T47D (cell line): ENCODE results near the gene SUPT20H.
A peak's percentile ranks its signal among the peaks of the same experiment; 100 is the strongest.

ENCODE experiments used
- DNase-seq, 2 experiments: peaks; one replicate each; pipeline versions ENCODE4 v3.0.0 to v3.0.0-alpha.2; 2011 to 2012; ENCODE audit warnings: low read depth in 1 of 2, low spot score in 1 of 2
- JUND ChIP-seq: IDR thresholded peaks from 2 replicates; pipeline ENCODE4 v1.6.1; 2012; ENCODE audit warnings: low read depth
- in situ Hi-C: cut with HindIII; loops from 2 replicates; pipeline ENCODE4 v1.10.0; 2016; ENCODE audit warnings: low sequenced_read_pairs, low pct_unique_long_range_greater_than_20kb

Gene SUPT20H

GRCh38 chr13:37090912-37091311 is 31.4 kb upstream of the SUPT20H start:
- no peak for TF ChIP-seq JUND
- in situ Hi-C loops: no loop called here
- DNase-seq: no peak

DNA sequence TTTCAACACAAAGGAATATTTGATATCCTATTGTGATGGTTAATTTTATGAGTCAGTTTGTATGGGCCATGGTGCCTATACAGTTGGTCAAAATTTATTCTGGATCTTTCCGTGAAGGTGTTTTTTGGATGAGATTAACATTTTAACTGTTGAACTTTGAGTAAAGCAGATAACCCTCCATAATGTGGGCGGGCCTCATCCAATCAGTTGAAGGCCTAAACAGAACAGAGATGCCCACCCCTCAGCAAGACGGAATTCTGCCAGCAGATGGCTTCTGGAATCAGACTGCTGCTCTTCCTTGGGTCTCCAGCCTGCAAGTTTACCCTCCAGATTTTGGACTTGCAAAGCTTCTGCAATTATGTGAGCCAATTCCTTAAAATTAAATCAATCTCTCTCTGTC is 30.0 kb upstream of the SUPT20H start:
- TF ChIP-seq JUND: no peak
- no peak for DNase-seq
- in situ Hi-C loops: no loop called here

GRCh38 chr13:37087486-37087885 is 28.0 kb upstream of the SUPT20H start:
- DNase-seq: no peak
- TF ChIP-seq JUND: no peak
- in situ Hi-C loops: no loop called here

DNA sequence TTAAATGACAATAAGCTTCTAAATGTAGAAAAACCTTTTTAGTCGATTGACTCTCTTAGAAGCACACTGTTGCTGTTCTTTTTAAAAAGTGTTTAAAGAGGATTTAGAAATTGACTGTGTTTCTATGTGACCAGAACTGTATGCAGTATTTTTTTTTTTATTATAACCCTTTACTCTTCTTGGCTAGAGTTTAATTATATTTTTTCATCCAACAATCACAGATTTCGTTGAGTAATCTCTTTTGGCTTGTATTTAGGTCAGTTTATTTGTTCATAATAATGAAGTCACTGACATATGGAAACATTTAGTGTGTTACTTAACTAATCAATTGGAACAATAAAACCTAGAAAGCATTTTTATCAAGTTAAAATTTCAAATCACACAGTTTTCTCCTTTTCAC is 26.1 kb upstream of the SUPT20H start:
- TF ChIP-seq JUND: no peak
- no peak for DNase-seq
- in situ Hi-C loops: no loop called here

DNA sequence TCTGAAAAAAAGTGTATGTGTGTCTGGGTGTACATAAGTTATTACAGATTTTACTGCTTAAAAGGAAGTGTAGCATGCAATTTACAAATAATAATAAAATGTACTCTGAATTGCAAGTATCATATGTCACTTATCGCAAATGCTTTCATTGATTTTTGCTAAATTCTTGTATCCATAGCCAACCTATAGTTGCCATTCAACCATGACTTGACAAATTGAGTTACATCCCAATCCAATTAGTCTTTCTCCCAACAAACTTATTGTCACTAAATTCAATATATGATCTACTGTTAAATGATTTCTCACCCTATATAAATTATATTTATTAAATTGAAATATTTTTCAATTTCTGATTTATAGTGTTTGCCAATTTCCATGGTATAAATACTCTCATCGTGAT is 17.3 kb upstream of the SUPT20H start:
- in situ Hi-C loops: no loop called here

GRCh38 chr13:37075164-37075563 is 15.7 kb upstream of the SUPT20H start:
- in situ Hi-C loops: no loop called here
- TF ChIP-seq JUND: no peak
- DNase-seq: no peak

More for the DNA sequence above, 17.3 kb upstream of the SUPT20H start:
- TF ChIP-seq JUND: no peak
- no peak for DNase-seq

DNA sequence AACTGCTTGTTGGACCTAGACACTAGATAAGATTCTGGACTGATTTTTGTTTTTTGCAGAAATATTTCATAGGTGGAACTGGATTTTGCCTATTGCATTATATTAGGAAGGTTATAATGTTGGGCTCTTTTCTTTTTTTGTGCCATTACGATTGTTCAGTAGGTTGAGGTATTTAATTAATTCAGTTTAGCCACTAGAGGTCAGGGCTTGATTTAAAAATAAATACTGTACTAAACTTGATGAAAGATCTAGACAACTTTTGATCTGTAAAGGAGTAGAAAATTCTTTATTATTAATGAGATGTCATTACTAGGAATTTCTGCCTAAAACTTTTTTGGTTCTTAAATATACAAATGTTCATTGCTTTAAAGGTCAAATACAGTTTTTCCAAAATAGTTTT is 15.2 kb upstream of the SUPT20H start:
- peak in 1 of 2 experiments; percentile 35 for DNase-seq
- in situ Hi-C loops: no loop called here
- no peak for TF ChIP-seq JUND

DNA sequence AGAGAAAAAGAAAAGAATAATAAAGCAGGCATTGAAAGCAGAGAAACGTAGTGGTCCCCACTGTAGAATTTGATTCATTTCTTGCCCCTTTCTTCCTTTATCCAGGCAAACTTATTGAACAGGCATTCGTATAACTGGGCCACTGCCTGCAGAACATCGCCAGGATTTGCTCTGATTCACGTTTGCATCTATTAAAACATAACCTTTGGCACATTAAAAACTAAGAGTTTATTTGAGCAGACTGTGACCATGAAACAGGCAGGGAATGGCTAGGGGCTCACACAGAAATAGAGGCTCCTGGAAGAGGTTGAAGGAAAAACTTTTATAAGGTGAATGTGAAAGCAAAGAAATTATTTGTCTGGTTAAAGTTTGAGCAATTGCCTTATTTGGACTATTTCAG is 12.5 kb upstream of the SUPT20H start:
- TF ChIP-seq JUND: no peak
- DNase-seq: no peak
- in situ Hi-C loops: no loop called here

DNA sequence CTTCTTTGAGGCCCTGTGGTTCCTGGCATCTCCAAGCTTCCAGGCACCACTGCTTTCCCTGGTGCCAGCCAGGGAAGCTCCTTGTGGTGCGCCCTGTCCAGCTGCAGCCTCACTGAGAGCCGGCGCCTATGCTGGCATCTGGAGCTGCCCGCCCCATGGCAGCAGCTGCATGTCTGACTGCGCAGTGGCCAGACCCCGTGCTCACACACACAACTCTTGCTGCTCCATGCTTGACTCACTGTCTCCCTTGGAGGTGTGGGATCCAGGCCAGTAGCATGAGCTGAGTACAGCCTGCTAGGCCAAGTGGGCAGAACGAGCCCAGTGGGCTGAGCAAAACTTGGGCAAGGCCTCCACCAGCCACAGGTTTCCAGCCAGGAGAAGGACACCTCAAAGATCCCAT is 11.5 kb upstream of the SUPT20H start:
- no peak for DNase-seq
- in situ Hi-C loops: no loop called here
- TF ChIP-seq JUND: no peak

DNA sequence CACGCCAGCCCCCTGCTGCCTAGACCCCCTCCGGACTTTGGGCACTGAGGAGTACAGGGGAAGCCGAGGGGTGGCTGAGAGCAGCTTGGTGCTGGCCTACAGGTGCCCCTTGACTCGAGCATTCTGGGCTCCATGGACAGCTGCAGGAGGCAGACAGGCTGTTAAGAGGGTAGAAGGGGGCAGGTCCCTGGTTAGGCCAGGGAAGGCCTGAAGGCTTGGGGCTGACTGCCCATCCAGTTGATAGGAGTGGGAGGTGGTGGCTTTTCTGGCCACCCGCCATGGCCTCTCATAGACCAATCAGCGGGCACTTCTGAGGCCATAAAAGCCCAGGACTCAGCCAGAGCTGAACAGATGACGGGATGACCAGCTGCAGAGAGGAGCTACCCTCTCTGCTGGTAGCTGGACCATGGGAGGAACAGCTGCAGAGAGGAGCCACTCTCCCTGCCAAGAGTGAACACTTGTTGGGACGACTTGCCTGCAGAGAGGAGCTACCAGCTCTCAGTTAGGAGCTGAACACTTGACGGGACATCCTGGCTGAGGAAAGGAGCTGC is 10.7 kb upstream of the SUPT20H start:
- in situ Hi-C loops: no loop called here
- no peak for TF ChIP-seq JUND
- DNase-seq: no peak

GRCh38 chr13:37069597-37070103 is 10.2 kb upstream of the SUPT20H start:
- TF ChIP-seq JUND: no peak
- in situ Hi-C loops: no loop called here
- no peak for DNase-seq

GRCh38 chr13:37068962-37069361 is 9.5 kb upstream of the SUPT20H start:
- DNase-seq: peak in 1 of 2 experiments; percentile 29
- in situ Hi-C loops: no loop called here
- TF ChIP-seq JUND: no peak

GRCh38 chr13:37067874-37068273 is 8.4 kb upstream of the SUPT20H start:
- TF ChIP-seq JUND: no peak
- no peak for DNase-seq
- in situ Hi-C loops: no loop called here

DNA sequence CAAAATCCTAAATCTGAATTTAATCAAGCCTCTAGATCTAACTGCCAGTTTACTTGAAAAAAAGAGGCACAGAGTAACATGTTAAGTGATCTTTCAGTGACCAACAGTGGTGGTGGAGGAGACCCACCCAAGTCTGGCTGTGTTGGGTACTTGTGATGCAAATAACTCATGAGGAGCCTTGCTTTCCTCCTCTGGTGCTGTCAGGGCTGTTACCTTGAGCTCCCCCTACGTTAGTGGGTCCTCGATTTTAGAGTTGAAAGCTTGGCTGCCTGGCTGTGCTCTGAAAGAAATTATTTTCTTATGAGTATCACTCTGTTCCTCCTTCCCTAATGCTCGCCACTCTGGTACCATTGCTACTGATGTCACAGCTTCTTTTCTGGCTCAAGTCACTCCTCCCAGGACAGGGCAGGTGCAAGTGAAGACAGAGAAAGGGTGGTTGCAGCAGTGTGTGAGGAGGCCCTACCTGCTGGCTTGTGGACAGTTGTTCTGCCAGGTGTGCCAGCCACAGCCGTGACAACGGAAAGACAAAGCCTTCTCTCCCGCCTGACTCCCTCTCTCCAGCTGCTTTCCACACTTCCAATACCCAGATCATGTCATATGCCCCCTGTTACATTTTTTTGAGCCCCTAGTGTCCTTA is 6.5 kb upstream of the SUPT20H start:
- TF ChIP-seq JUND: no peak
- in situ Hi-C loops: no loop called here
- no peak for DNase-seq
